ENCODE measurements around the gene RAPGEF5. TPM values are rescaled to one million over a fixed set of nuclear protein-coding genes. Genes with fewer than 3 reads are reported as not detected.

The RAPGEF5 gene
- total RNA-seq, 2 donors from 2014 or later: 7.4 to 29.8 TPM

DNA sequence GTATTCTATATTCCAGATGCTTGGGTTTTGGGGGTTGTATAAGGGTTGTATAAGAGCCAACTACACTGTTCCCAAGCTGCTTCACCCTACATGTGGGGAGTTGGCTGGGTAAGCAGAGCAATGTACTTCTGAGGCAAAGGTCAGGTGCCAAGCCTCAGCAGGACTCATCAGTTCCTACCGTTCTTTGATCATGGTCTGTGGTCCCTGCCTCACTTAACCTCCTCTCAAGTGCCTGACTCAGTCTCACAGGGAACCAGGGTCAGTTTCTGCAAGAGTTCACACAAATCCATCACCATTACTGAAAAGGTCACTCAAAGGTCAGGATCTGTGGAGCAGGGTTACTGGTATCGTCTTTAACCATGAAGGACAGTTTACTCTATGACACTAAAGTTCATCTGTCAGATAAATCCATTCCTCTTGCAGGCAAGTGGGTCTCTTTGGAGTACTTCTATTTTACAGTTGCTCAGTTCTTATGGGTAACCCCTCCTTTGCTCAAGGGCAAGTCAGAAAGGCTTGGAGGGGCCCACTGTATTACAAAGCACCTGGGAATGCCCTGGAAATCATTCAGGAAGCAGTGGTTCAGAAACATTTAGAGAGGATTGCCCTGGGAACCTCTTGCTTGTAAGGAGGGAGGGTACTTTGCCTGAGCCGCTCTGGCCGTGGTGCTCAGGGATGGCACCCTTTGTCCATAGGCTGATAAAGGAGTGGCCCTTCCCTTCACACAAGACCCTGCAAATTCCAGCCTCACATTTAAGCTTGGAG lies 227.0 kb downstream of the RAPGEF5 start:
- H3K27me3 ChIP-seq (replicated peaks; ENCODE audit: insufficient read depth): no peaks in the 10 kb centered on the region
- H3K36me3 ChIP-seq: no peaks in the 10 kb centered on the region
- H3K4me3 ChIP-seq: no peak overlapping the region
- 87% methylated on average over 4 of the region's 4 CpGs for WGBS
- DNase-seq (ENCODE audit: low spot score): no peak
- no peak overlapping the region for H3K27ac ChIP-seq
- H3K4me1 ChIP-seq (replicated peaks): no peaks in the 10 kb centered on the region
- no peaks in the 10 kb centered on the region for H3K9me3 ChIP-seq
- TF ChIP-seq POLR2AphosphoS5 (IDR thresholded peaks at IDR 0.05): no peak
- TF ChIP-seq POLR2A (IDR thresholded peaks at IDR 0.05): no peak
- no peak for TF ChIP-seq CTCF (IDR thresholded peaks at IDR 0.05)
- intact Hi-C loops (cut with DNase I): no loop called here

GRCh38 chr7:22129166-22129565 lies 227.8 kb downstream of the RAPGEF5 start:
- H3K36me3 ChIP-seq: no peaks in the 10 kb centered on the region
- no peaks in the 10 kb centered on the region for H3K4me1 ChIP-seq (replicated peaks)
- H3K4me3 ChIP-seq: no peak overlapping the region
- no peaks in the 10 kb centered on the region for H3K9me3 ChIP-seq
- TF ChIP-seq POLR2AphosphoS5 (IDR thresholded peaks at IDR 0.05) (no peak), CTCF (IDR thresholded peaks at IDR 0.05) (no peak), POLR2A (IDR thresholded peaks at IDR 0.05) (no peak)
- H3K27me3 ChIP-seq (replicated peaks; ENCODE audit: insufficient read depth): no peaks in the 10 kb centered on the region
- intact Hi-C loops (cut with DNase I): no loop called here
- WGBS: 68% methylated on average over 6 of the region's 6 CpGs
- DNase-seq (ENCODE audit: low spot score): no peak
- no peak overlapping the region for H3K27ac ChIP-seq

DNA sequence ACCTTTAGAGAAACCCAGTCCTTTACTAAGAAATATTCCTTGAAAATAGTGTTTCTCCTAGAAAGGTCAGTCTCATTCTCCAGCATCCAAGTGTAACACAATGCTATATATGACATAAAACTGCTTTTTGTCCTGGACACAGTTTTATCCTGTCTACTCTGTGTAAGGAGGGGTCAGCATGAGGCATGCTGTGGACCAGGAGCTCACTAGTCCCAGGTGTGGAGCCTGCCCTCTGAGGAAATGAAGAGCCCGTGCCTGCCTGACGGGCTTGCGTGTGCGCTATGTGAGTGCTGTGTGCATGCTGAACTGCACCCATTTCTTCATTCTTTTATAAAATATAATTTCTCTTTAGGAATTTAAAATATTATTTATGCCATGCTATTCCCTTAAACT lies 228.4 kb downstream of the RAPGEF5 start:
- H3K36me3 ChIP-seq: no peaks in the 10 kb centered on the region
- no peak for TF ChIP-seq POLR2AphosphoS5 (IDR thresholded peaks at IDR 0.05)
- TF ChIP-seq CTCF (IDR thresholded peaks at IDR 0.05): no peak
- no peak for TF ChIP-seq POLR2A (IDR thresholded peaks at IDR 0.05)
- H3K27me3 ChIP-seq (replicated peaks; ENCODE audit: insufficient read depth): no peaks in the 10 kb centered on the region
- 98% methylated on average over 4 of the region's 4 CpGs for WGBS
- H3K4me3 ChIP-seq: no peak overlapping the region
- no peaks in the 10 kb centered on the region for H3K9me3 ChIP-seq
- H3K4me1 ChIP-seq (replicated peaks): no peaks in the 10 kb centered on the region
- intact Hi-C loops (cut with DNase I): no loop called here
- DNase-seq (ENCODE audit: low spot score): no peak
- no peak overlapping the region for H3K27ac ChIP-seq

DNA sequence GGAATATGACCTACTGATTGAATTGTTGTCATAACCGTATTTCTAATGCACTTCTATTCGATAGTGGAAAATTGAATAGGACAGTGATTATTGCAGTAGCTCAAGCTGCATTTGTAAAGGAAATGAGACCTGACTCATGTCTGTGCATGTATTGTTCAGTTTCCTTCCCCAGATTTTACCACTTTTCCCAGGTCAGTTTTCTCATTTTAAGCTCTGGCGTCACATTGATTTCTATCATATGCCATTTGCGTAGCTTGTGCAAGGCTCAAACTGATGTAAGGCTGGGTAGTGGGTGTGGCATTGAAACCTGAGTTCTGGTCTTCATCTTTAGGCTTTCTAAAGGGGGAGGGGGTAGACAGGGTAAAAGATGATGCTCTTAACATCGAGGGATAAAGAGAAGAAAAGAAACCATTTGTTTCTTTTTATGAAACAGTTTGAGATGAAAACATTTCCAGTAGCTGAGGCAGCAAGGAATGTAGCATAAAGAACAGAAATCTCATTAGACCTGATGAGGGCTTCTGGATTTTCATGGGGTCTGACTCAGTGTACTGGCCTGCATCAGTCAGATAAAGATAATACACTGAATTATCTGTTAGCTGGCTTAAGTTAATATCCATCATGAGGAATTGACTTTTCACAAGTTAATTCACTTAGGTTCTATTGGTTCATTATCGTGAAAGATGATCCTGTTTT lies 229.0 kb downstream of the RAPGEF5 start:
- TF ChIP-seq POLR2A (IDR thresholded peaks at IDR 0.05) (no peak), CTCF (IDR thresholded peaks at IDR 0.05) (no peak), POLR2AphosphoS5 (IDR thresholded peaks at IDR 0.05) (no peak)
- H3K36me3 ChIP-seq: no peaks in the 10 kb centered on the region
- no peaks in the 10 kb centered on the region for H3K4me1 ChIP-seq (replicated peaks)
- no peak for DNase-seq (ENCODE audit: low spot score)
- no peaks in the 10 kb centered on the region for H3K9me3 ChIP-seq
- 71% methylated on average over 6 of the region's 6 CpGs for WGBS
- intact Hi-C loops (cut with DNase I): no loop called here
- no peaks in the 10 kb centered on the region for H3K27me3 ChIP-seq (replicated peaks; ENCODE audit: insufficient read depth)
- no peak overlapping the region for H3K27ac ChIP-seq
- no peak overlapping the region for H3K4me3 ChIP-seq

GRCh38 chr7:22125436-22125835 lies 231.5 kb downstream of the RAPGEF5 start:
- Histone ChIP-seq H3K27me3 (replicated peaks; ENCODE audit: insufficient read depth) (no peaks in the 10 kb centered on the region), H3K36me3 (no peaks in the 10 kb centered on the region), H3K4me3 (no peak overlapping the region), H3K27ac (no peak overlapping the region), H3K4me1 (replicated peaks) (no peaks in the 10 kb centered on the region), H3K9me3 (no peaks in the 10 kb centered on the region)
- TF ChIP-seq CTCF (IDR thresholded peaks at IDR 0.05) (no peak), POLR2A (IDR thresholded peaks at IDR 0.05) (no peak), POLR2AphosphoS5 (IDR thresholded peaks at IDR 0.05) (no peak)
- WGBS: 69% methylated on average over 6 of the region's 6 CpGs
- DNase-seq (ENCODE audit: low spot score): no peak
- intact Hi-C loops (cut with DNase I): no loop called here
